ENCODE results near the gene CHMP4B. TPM values are rescaled to one million over a fixed set of nuclear protein-coding genes. Genes with fewer than 3 reads are reported as not detected.

Gene CHMP4B
- polyA plus RNA-seq, 1 of the 3 experiments (the other 2 are of a cell fraction) = 123 TPM

- no peak for TF ChIP-seq ZBTB33 (IDR thresholded peaks at IDR 0.05; ENCODE audit: borderline replicate concordance, low read depth)
- TF ChIP-seq RCOR1 (IDR thresholded peaks at IDR 0.05; ENCODE audit: low read length) = no peak
Observed at GRCh38 chr20:33783818-33784217, 27.3 kb upstream of the CHMP4B start (continued).

- peaks cover 4 to 13% of the 10 kb centered on the region in 2 experiments; a peak in 2 of 4 replicates for H3K4me1 ChIP-seq (ENCODE audit: control insufficient read depth in 1 of 2, insufficient read depth in 2 of 2, low read depth in 1 of 2, low read length in 1 of 2)
- TF ChIP-seq USF2 (IDR thresholded peaks at IDR 0.05; ENCODE audit: borderline replicate concordance, low read depth, low read length) = no peak
- no peak for TF ChIP-seq IRF3 (IDR thresholded peaks at IDR 0.05; ENCODE audit: low read depth, low read length)
- TF ChIP-seq SMC3 (IDR thresholded peaks at IDR 0.05; ENCODE audit: low read depth, low read length) = no peak
- no peak for TF ChIP-seq TCF12 (IDR thresholded peaks at IDR 0.05)
- TF ChIP-seq POLR2AphosphoS5 (IDR thresholded peaks at IDR 0.05; ENCODE audit: low read depth, low read length) = no peak
- TF ChIP-seq CTCF (IDR thresholded peaks at IDR 0.05) = no peak
- no peak for TF ChIP-seq ZBTB33 (IDR thresholded peaks at IDR 0.05; ENCODE audit: borderline replicate concordance, low read depth)
- TF ChIP-seq RAD21 (IDR thresholded peaks at IDR 0.05; ENCODE audit: low read length) = no peak
- TF ChIP-seq, protein P1, sequence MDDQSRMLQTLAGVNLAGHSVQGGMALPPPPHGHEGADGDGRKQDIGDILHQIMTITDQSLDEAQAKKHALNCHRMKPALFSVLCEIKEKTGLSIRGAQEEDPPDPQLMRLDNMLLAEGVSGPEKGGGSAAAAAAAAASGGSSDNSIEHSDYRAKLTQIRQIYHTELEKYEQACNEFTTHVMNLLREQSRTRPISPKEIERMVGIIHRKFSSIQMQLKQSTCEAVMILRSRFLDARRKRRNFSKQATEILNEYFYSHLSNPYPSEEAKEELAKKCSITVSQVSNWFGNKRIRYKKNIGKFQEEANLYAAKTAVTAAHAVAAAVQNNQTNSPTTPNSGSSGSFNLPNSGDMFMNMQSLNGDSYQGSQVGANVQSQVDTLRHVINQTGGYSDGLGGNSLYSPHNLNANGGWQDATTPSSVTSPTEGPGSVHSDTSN (IDR thresholded peaks at IDR 0.05) = no peak
- no peak for TF ChIP-seq ELF1 (IDR thresholded peaks at IDR 0.05)
- TF ChIP-seq NRF1 (IDR thresholded peaks at IDR 0.05; ENCODE audit: low read depth, low read length) = no peak
- TF ChIP-seq RXRA (IDR thresholded peaks at IDR 0.05; ENCODE audit: borderline replicate concordance, low read depth) = no peak
- no peak for TF ChIP-seq EP300 (IDR thresholded peaks at IDR 0.05; ENCODE audit: borderline replicate concordance in 1 of 2, low read depth in 1 of 2, low read length in 1 of 2)
- TF ChIP-seq EZH2phosphoT487 (IDR thresholded peaks at IDR 0.05; ENCODE audit: borderline replicate concordance, low read depth) = no peak
- TF ChIP-seq MEF2A (IDR thresholded peaks at IDR 0.05; ENCODE audit: borderline replicate concordance, low read depth) = no peak
- WGBS (ENCODE audit: low lambda C conversion rate) = 96% methylated on average over 2 of the region's 2 CpGs
- no peaks in the 10 kb centered on the region for H3K36me3 ChIP-seq (replicated peaks in 1 of 2; ENCODE audit: control insufficient read depth in 1 of 2, insufficient read depth in 2 of 2, low read length in 1 of 2)
- ChIA-PET CTCF (no interaction called here), POLR2A (no interaction called here)
- no peak overlapping the region for H3K27ac ChIP-seq (ENCODE audit: low read depth in 2 of 2, low read length in 1 of 2)
- DNase-seq = no peak
- H3K4me3 ChIP-seq (ENCODE audit: low read depth in 2 of 2, low read length in 1 of 2) = no peak overlapping the region
- no peaks in the 10 kb centered on the region for H3K27me3 ChIP-seq (ENCODE audit: insufficient read depth)
- H3K4me2 ChIP-seq = no peak overlapping the region
- no peak overlapping the region for H2AFZ ChIP-seq (ENCODE audit: low read depth)
- H3K79me2 ChIP-seq (ENCODE audit: insufficient read depth) = no peaks in the 10 kb centered on the region
- H3K9me2 ChIP-seq = no peaks in the 10 kb centered on the region
- H4K20me1 ChIP-seq (ENCODE audit: insufficient read depth) = no peaks in the 10 kb centered on the region
- H3K9me3 ChIP-seq = no peaks in the 10 kb centered on the region
- H3F3A ChIP-seq (replicated peaks; ENCODE audit: insufficient read depth) = peaks cover 10% of the 10 kb centered on the region
- H3K9ac ChIP-seq = no peak overlapping the region
Observed at GRCh38 chr20:33784225-33784624, 26.9 kb upstream of the CHMP4B start.

All from SK-N-SH (cell line).